H4 (cell line): ENCODE data around the gene GPR35. TPM values are rescaled to one million over a fixed set of nuclear protein-coding genes. Genes with fewer than 3 reads are reported as not detected.
"Not testable (repeated sequence)": the region's sequence is repeated elsewhere in the genome, so short reads cannot be mapped to it uniquely, and the experiment has no call there.

ENCODE experiments used
- DNase-seq: peaks from one replicate; pipeline ENCODE4 v3.0.0-alpha.2; 2015; ENCODE audit warnings: low spot score
- total RNA-seq: library from RNA; depleted of rRNA; stranded (reverse); fragments of >200 nt; shearing (Covaris generic); gene quantifications from 2 replicates; pipeline ENCODE4 v1.2.3, GENCODE V29; 2014

Gene GPR35
- total RNA-seq, 1 experiment from 2014 or later: 0.75 TPM

- DNase-seq: no peak
Observed at GRCh38 chr2:240603081-240603835, 22.0 kb upstream of the GPR35 start.

DNA sequence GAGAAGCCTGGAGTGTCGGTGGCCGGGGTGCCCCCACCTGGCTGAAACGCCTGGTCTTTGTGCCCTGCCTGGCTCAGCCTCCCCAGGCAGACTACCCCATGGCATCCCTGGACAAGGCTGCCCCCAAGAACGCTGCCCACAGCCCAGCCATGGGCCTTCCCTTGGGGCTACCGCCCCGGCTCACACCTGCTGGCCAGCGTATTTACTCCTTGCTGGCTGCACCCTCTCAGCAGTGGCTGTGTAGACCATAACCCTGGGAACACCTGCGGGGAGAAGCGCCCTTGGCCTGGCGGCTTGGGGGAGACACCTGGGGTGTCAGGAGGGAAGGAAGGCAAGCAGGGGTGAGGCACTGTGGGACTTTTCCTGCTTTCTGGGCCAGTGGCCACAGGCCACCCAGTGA, 21.4 kb upstream of the GPR35 start:
- no peak for DNase-seq

DNA sequence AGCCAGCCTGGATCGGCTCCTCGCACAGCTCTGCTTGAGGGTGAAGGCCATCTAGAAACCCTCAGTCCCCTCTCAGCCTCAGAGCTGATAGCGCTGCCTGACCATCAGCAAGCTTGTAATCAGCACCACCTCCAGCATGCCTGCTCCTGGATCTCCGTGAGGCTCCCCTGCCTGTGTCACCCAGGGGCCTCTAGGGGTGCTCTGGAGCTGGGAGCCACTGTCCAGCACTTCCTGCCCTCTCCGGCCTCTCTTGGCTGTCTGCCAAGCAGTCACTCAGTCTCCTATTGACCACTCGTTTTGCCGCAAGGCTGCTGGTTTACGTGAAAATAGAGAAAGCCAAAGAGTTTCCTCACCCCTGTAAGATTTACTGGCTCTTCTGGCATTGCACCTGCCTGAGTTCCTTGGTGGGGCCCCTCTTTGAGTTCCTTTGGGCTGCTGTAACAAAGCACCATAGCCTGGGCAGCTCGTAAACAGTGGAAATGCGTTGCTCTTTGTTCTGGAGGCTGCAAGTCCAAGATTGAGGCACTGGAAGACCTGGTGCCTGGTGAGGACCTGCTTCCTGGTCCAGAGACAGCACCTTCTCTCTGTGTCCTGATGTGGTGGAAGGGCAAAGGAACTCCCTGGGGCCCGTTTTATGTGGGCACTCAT, 20.9 kb upstream of the GPR35 start:
- DNase-seq: no peak

DNA sequence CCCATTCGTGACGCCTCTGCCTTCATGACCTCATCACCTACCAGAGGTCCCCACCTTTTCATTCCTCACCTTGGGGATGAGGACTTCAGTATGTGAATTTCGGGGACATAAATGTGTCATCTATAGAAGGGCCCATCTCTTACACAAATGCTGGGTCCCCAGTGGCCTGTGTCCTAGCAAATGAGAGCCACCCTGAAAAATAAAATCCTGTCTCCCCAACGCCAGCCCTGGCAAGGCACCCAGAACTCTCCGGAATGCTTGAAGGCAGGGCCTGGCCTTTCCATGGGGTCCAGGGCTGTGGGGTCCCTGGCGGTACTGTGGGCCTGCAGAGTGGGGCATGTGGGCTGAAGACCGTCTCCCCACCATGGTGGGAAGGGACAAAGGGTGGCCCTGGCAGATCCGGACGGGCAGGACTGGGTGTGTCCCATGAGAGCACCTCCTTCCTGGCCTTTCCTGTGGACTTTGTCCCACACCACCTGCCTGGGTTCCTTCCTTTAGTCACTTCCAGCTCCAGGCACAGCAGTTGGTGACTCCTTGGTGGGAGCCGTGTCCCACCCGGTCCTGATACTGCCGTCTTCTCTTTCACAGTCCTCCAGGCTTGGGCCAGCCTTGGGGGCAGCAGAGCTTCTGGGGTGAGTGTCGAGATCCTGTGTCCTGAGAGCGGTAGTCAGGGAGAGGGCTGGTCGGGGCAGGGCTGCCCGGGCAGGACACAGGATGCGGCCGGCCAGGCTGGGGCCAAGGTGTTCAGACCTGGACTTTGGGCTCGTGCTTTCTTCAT, 20.2 kb upstream of the GPR35 start:
- DNase-seq: no peak

- no peak for DNase-seq
Observed at GRCh38 chr2:240605867-240606743, 19.2 kb upstream of the GPR35 start.

DNA sequence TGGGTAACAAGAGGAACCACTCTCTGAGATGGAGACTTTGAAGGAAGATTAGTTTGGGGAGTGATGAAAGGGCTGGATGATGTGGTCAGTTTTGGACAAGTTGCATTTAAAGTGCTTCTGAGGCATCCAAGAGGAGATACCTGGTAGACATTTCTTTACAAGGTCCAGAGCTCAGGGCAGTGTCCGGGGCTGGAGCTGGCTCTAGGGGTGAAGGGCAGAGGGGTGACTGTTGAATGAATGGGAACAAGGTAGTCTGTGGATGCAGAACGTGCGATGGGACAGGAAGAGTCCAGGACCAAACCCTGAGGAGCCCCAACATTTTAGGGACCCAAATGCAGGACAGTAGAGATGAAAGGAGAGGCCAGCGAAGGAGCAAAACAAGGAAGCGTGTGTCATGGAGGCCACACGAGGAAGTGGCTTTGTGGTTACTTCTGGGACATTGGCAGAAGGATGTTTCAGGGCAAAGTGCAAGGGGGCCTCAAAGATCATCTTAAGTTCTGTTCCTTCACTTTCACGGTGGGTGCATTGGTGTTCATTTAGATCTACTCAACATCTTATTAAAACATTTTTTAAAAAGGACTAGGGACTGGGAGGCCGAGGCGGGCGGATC, 13.6 kb upstream of the GPR35 start:
- no peak for DNase-seq

DNA sequence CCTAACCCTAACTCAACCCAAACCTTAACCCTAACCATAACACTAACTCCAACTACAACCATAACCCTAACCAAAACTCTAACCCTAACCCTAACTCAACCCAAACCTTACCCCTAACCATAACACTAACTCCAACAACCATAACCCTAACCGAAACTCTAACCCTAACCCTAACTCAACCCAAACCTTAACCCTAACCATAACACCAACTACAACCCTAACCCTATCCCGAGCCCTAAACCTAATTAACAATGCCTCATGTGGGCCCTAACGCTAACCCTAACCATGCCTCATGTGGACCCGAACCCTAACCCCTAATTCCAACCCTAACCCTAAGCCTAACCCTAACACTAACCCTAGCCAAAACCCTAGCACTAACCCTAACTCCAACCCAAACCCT, 11.5 kb upstream of the GPR35 start:
- no peak for DNase-seq

- DNase-seq: no peak
Observed at GRCh38 chr2:240614391-240614790, 10.9 kb upstream of the GPR35 start.

DNA sequence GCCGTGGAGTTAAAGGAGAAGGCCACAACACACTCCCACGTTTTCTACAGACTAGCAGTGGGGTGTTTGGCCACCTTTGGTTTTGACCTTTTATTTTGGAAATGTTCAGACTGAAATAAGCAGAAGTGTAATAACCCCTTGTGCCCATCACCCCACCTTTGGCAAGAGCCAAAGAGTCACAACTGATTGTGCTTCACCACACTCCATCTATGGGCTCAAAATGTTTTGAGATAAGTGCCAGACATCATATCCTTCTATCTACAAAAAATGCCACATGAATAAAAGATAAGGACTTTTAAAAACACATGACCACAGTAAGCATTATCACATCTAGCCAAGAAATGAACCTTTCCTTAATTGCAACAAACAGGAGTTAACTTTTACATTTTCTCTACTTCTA, 9.9 kb upstream of the GPR35 start:
- no peak for DNase-seq

DNA sequence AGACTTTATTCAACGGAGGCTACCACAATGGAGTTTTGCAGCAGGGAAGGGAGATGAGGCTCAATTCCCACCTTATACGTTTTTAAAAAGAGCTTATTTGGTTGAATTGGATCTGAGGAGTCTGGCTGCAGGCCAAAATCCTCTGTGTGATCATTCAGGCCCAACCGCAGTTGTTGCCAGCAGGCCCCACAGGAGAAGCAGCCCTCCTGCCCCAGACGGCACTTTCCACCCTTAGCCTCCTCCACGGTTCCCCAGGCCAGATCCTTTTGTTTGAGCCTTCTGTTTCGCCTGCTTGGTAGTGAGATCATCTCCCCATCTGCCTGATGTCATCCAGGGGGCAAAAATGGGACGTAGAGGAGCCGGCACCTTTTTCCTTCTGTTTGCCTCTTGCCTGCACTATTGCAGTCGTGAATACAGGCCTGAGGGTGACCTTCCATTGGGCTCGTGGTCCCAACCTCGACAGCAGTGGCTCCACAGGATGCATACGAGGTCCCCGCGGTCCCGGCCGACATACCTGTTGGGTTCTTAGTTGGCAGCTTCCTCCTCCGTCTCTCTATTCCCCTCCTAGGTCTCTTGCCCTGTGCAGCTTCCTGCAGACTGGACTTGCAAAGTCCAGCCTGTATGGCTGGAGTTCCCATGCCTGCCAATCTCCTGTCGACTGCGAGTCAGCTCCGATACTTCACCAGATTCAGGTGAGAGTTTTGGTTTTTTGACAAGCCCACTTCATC, 9.3 kb upstream of the GPR35 start:
- DNase-seq: no peak

GRCh38 chr2:240616860-240617666, 8.2 kb upstream of the GPR35 start:
- DNase-seq: not testable (repeated sequence)

DNA sequence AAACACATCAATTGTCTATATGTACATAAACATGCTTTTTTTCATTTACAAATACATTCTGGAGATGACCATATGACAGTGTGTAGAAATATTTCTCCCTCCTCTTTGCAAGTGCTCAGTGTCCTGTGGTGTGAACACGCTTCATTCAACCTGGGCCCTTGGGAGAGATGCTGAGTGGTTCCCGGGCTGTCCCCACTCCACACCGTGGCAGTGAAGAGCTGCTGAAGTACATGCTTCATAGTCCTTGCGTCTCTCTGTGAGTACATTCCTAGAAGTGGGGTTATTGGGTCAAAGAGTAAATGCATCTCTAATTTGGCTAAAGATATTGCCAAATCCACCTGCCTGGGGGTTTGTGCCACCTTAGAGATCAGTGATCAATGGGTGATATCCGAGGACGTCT, 6.5 kb upstream of the GPR35 start:
- DNase-seq: no peak

GRCh38 chr2:240619506-240620148, 5.7 kb upstream of the GPR35 start:
- no peak for DNase-seq

DNA sequence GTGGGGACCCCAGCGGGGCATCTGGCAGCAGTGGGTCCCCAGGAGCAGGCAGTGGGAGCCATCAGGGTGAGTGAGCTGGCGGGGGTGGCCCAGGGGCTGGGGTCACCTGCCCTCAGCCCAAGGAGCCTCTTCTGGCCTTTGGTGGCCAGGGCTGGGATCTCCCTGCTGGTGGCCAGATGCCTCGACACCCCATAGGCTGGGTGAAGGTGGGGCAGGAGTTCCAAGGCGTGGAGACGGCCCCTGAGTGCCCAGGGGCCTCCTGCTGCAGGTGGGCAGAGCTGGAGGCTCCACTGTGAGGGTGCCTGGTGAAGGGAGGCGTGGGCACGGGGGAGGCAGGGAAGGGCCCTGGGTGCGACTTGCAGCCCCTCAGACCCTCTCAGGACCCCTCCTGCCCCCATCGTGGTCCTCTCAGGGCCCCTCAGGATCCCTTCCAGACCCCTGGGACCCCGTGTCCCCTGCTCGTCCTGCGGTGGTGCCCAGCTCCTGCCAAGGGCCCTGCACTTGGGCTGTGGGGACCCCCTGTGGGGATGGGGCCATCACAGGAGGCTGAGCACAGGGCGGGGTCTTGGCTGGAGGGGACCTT, 5.0 kb upstream of the GPR35 start:
- DNase-seq: no peak

DNA sequence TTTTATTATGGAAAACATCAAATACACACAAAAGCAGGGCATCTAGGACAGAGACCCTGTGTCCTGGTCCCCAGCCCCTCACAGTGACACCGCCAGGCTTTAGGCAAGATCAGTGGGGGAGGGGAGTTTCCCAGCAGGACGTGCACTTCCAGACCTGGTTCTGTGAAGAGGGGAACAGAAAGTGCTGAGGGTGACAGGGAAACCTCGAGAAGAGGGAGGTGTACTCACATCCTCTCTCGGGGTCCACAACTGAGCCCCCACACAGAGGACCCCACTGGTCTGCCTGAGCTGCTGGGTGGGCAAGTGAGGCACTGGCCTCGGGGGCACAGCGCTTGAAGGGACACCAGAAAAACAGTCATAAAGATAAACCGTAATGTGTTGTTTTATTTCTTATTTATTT, 4.4 kb upstream of the GPR35 start:
- no peak for DNase-seq

- DNase-seq: no peak
Observed at GRCh38 chr2:240622060-240622411, 3.2 kb upstream of the GPR35 start.

DNA sequence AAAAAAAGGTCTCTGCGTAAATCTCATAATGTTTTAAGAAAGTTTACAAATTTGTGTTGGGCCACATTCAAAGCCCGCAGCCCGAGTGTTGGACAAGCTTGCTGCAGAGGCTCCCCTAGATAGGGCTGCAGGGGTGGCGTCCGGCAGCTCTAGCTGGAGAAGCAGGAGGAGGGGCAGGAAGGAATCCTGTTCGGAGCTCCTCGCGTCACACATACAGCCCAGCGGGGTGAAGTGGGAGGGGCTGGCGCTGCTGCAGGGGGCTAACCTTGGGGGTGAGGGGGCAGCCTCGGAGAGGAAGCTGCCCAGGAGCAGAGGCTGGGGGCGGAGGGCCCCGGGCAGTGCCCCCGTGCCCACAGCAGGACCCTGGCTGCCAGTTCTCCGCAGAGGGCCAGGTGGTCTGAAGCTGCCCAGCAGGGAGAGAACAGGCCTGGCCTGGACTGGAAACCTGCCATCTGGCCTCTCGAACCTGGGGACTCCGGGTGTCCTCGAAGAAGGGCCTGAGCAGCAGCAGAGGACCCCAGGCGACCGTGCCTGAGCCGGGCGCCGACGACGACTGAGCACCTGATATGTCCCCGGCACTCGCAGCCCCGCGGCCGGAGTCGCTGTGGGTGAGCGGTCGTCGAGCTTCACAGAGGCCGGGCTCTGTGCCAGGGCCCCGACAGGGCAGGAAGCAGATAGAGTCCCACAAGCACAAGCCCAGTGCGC, 2.6 kb upstream of the GPR35 start:
- no peak for DNase-seq

GRCh38 chr2:240623531-240624010, 1.7 kb upstream of the GPR35 start:
- no peak for DNase-seq
